Measurements from ENCODE around the gene HHIP. TPM values are rescaled to one million over a fixed set of nuclear protein-coding genes. Genes with fewer than 3 reads are reported as not detected.

Gene HHIP
- total RNA-seq, 1 donor from 2014 or later = not detected

DNA sequence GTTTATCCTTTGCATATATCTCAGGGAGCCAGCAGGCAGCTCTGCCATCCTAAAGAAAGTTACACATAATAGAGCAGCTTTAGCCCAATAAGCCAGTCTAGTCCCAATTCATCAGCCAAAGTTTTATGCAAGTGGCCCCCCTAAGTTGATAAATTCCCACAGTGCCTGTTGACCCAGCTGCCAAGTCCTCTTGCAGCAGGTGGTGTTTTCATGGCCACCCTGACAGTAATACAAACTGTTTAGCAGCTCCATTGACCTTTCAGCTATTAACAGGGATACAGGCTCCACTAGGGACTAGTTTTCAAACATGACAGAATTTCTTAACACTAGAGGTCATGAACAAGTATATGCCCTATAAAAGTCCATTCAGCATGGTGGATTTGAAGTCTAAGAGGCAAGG is 77.5 kb downstream of the HHIP start:
- Mint-ChIP-seq H3K9me3 (no peaks in the 10 kb centered on the region), H3K27ac (no peak overlapping the region), H3K27me3 (ENCODE audit: insufficient read depth, low read depth) (no peaks in the 10 kb centered on the region), H3K4me3 (no peak overlapping the region), H3K36me3 (no peaks in the 10 kb centered on the region), H3K4me1 (no peaks in the 10 kb centered on the region)
- no peak for DNase-seq (ENCODE audit: low spot score)
- Histone ChIP-seq H3K9ac (no peak overlapping the region), H3F3A (ENCODE audit: low read depth) (no peaks in the 10 kb centered on the region), H4K20me1 (ENCODE audit: low read depth) (no peaks in the 10 kb centered on the region), H3K4me1 (no peaks in the 10 kb centered on the region), H3K27ac (no peak overlapping the region), H3K9me3 (ENCODE audit: low read depth) (no peaks in the 10 kb centered on the region), H3K79me2 (ENCODE audit: low read depth) (no peaks in the 10 kb centered on the region), H3K36me3 (no peaks in the 10 kb centered on the region), H2AFZ (replicated peaks) (no peak overlapping the region), H3K4me3 (no peak overlapping the region), H3K4me2 (no peak overlapping the region), H3K27me3 (no peaks in the 10 kb centered on the region)
- TF ChIP-seq EZH2 (IDR thresholded peaks at IDR 0.05) = no peak
- TF ChIP-seq, protein P1, sequence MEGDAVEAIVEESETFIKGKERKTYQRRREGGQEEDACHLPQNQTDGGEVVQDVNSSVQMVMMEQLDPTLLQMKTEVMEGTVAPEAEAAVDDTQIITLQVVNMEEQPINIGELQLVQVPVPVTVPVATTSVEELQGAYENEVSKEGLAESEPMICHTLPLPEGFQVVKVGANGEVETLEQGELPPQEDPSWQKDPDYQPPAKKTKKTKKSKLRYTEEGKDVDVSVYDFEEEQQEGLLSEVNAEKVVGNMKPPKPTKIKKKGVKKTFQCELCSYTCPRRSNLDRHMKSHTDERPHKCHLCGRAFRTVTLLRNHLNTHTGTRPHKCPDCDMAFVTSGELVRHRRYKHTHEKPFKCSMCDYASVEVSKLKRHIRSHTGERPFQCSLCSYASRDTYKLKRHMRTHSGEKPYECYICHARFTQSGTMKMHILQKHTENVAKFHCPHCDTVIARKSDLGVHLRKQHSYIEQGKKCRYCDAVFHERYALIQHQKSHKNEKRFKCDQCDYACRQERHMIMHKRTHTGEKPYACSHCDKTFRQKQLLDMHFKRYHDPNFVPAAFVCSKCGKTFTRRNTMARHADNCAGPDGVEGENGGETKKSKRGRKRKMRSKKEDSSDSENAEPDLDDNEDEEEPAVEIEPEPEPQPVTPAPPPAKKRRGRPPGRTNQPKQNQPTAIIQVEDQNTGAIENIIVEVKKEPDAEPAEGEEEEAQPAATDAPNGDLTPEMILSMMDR (IDR thresholded peaks at IDR 0.05) = no peak
- no peak for TF ChIP-seq EZH2phosphoT487 (IDR thresholded peaks at IDR 0.05)

DNA sequence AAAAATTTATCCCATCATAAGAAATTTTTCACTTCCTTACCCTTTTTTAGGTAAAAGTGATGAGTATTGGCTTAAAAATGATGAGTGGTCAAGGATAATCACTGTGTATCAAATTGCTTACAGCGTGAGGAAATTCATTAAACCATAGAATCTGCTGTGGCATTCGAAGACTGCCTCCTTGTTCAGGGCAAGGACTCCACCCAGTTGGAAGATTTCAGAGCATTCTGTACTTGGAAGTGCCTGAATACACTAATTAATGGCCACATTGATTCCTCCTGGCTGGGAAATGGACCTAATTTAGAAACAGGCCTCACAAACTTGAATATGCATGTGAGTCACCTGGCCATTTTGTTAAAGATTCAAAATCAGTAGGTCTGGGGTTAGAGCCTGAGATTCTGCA is 83.2 kb downstream of the HHIP start:
- H3K36me3 ChIP-seq = no peaks in the 10 kb centered on the region
- H3K79me2 ChIP-seq (ENCODE audit: low read depth) = no peaks in the 10 kb centered on the region
- H3K27ac ChIP-seq = no peak overlapping the region

DNA sequence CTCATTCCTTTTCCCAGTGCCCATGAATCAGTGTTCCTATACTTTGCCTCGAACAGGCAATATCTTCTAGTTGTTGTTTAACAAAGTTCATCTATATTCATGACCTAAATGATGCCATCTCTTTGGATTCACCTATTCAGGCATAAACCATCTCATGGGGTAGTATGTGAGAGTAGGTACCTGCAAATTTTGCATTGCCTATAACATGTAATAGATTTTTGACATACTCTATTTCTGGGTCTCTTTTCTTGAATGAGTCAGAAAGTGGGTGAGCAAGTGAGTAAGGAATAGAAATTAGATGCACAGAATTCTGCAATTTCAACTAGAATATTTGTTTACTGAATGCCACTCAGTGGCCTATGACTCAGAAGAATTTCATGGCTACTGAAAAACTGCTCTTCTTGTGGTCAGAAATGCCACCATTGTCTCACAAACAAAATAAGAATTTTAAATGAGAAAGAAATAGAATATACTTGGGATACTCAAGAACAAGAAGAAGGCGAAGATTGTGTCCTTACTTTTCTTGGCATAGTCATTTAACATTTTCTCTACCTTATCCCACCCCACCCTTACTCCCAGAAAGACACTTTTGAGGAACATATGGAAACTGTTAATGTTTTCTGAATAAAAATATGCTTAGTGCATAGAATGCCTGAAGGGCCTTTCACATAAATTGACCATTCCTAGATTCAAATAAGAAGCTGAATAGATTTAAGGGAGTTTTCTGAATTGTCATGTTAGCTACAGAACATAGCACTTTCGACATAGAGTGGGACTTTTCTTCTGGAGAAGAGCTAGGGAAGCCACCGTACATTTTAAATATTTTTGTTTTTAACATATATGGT is 86.8 kb downstream of the HHIP start:
- H3K27ac ChIP-seq = no peak overlapping the region
- Mint-ChIP-seq H3K27me3 (ENCODE audit: insufficient read depth, low read depth) (no peaks in the 10 kb centered on the region), H3K4me3 (no peak overlapping the region), H3K27ac (no peak overlapping the region), H3K36me3 (no peaks in the 10 kb centered on the region), H3K4me1 (no peaks in the 10 kb centered on the region), H3K9me3 (no peaks in the 10 kb centered on the region)
- H3K4me1 ChIP-seq = no peaks in the 10 kb centered on the region
- H3K9ac ChIP-seq = no peak overlapping the region
- DNase-seq (ENCODE audit: low spot score) = no peak
- H3K79me2 ChIP-seq (ENCODE audit: low read depth) = no peaks in the 10 kb centered on the region
- TF ChIP-seq, protein P1 (IDR thresholded peaks at IDR 0.05) = no peak
- TF ChIP-seq EZH2phosphoT487 (IDR thresholded peaks at IDR 0.05) (no peak), EZH2 (IDR thresholded peaks at IDR 0.05) (no peak)
- no peaks in the 10 kb centered on the region for H3K27me3 ChIP-seq
- H3F3A ChIP-seq (ENCODE audit: low read depth) = no peaks in the 10 kb centered on the region
- H4K20me1 ChIP-seq (ENCODE audit: low read depth) = no peaks in the 10 kb centered on the region
- H3K4me3 ChIP-seq = no peak overlapping the region
- no peak overlapping the region for H3K4me2 ChIP-seq
- H3K36me3 ChIP-seq = no peaks in the 10 kb centered on the region
- H2AFZ ChIP-seq (replicated peaks) = no peak overlapping the region
- no peaks in the 10 kb centered on the region for H3K9me3 ChIP-seq (ENCODE audit: low read depth)

More for the DNA sequence above, 83.2 kb downstream of the HHIP start:
- Histone ChIP-seq H3K4me3 (no peak overlapping the region), H3K4me2 (no peak overlapping the region), H4K20me1 (ENCODE audit: low read depth) (no peaks in the 10 kb centered on the region), H3K27me3 (no peaks in the 10 kb centered on the region), H2AFZ (replicated peaks) (no peak overlapping the region), H3F3A (ENCODE audit: low read depth) (no peaks in the 10 kb centered on the region), H3K4me1 (no peaks in the 10 kb centered on the region), H3K9me3 (ENCODE audit: low read depth) (no peaks in the 10 kb centered on the region), H3K9ac (no peak overlapping the region)
- Mint-ChIP-seq H3K4me3 (no peak overlapping the region), H3K4me1 (no peaks in the 10 kb centered on the region), H3K36me3 (no peaks in the 10 kb centered on the region), H3K27me3 (ENCODE audit: insufficient read depth, low read depth) (no peaks in the 10 kb centered on the region), H3K27ac (no peak overlapping the region), H3K9me3 (no peaks in the 10 kb centered on the region)
- TF ChIP-seq EZH2 (IDR thresholded peaks at IDR 0.05) (no peak), EZH2phosphoT487 (IDR thresholded peaks at IDR 0.05) (no peak)
- TF ChIP-seq, protein P1 (IDR thresholded peaks at IDR 0.05) = no peak
- DNase-seq (ENCODE audit: low spot score) = no peak

Measured in neural progenitor cell (in vitro differentiated cells).